ENCODE data around the gene XPO5.

DNA sequence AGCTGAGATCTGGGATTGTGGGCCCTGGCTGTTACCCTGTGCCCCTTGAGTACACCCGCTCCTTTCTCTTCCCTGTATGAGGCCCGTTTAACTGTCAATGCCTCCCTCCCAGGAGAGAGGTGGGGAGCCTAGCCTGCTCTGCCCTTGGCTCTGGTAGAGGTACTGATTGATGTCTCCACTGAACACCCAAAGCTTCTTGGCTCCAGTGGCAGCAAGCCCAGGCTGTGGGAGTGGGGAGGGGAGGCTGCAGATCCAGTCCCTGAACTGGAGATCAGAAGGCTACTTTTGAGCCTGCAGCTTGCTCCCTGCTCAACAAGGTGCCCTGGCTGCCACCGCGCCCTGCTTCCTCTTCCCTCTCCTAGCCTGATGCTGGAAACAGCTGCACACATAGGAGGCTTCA is 73.2 kb downstream of the XPO5 start:
- no peak for TF ChIP-seq POLR2AphosphoS5 (IDR thresholded peaks at IDR 0.05; ENCODE audit: low read depth, low read length)
- TF ChIP-seq, protein P1, sequence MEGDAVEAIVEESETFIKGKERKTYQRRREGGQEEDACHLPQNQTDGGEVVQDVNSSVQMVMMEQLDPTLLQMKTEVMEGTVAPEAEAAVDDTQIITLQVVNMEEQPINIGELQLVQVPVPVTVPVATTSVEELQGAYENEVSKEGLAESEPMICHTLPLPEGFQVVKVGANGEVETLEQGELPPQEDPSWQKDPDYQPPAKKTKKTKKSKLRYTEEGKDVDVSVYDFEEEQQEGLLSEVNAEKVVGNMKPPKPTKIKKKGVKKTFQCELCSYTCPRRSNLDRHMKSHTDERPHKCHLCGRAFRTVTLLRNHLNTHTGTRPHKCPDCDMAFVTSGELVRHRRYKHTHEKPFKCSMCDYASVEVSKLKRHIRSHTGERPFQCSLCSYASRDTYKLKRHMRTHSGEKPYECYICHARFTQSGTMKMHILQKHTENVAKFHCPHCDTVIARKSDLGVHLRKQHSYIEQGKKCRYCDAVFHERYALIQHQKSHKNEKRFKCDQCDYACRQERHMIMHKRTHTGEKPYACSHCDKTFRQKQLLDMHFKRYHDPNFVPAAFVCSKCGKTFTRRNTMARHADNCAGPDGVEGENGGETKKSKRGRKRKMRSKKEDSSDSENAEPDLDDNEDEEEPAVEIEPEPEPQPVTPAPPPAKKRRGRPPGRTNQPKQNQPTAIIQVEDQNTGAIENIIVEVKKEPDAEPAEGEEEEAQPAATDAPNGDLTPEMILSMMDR (IDR thresholded peaks at IDR 0.05): no peak
- no peak for TF ChIP-seq SIN3A (IDR thresholded peaks at IDR 0.05; ENCODE audit: borderline replicate concordance, insufficient read depth, low read depth, low read length)
- TF ChIP-seq, protein P2, sequence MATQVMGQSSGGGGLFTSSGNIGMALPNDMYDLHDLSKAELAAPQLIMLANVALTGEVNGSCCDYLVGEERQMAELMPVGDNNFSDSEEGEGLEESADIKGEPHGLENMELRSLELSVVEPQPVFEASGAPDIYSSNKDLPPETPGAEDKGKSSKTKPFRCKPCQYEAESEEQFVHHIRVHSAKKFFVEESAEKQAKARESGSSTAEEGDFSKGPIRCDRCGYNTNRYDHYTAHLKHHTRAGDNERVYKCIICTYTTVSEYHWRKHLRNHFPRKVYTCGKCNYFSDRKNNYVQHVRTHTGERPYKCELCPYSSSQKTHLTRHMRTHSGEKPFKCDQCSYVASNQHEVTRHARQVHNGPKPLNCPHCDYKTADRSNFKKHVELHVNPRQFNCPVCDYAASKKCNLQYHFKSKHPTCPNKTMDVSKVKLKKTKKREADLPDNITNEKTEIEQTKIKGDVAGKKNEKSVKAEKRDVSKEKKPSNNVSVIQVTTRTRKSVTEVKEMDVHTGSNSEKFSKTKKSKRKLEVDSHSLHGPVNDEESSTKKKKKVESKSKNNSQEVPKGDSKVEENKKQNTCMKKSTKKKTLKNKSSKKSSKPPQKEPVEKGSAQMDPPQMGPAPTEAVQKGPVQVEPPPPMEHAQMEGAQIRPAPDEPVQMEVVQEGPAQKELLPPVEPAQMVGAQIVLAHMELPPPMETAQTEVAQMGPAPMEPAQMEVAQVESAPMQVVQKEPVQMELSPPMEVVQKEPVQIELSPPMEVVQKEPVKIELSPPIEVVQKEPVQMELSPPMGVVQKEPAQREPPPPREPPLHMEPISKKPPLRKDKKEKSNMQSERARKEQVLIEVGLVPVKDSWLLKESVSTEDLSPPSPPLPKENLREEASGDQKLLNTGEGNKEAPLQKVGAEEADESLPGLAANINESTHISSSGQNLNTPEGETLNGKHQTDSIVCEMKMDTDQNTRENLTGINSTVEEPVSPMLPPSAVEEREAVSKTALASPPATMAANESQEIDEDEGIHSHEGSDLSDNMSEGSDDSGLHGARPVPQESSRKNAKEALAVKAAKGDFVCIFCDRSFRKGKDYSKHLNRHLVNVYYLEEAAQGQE (IDR thresholded peaks at IDR 0.05; ENCODE audit: insufficient read depth in 1 of 2, low read depth in 2 of 2, low read length in 1 of 2): no peak

All from Panc1 (cell line).